GM12878 (cell line): Measurements from ENCODE around the gene IQCF6. TPM values are rescaled to one million over a fixed set of nuclear protein-coding genes. Genes with fewer than 3 reads are reported as not detected.

Source experiments
- ATAC-seq: fragments of 200-7000 bp; cut with Tn5 transposase; 3 replicates; pipeline ENCODE4 v1.9.1; 2020; ENCODE audit warnings: mild to moderate bottlenecking, moderate library complexity
- BruUV-seq: library from RNA; stranded (reverse); fragments of 400-500 nt; replicated peaks from 2 replicates; lab custom pipeline; 2021; lab: Mats Ljungman, UMichigan
- CTCF ChIA-PET: fragments of 300-600 bp; sonication (Branson Sonifier 250); formaldehyde crosslinking; extraction: SDS; loops from one replicate; lab custom pipeline; 2021; ENCODE audit warnings: inconsistent platforms; lab: Yijun Ruan, JAX
- POLR2A ChIA-PET: fragments of 350-600 bp; formaldehyde crosslinking; extraction: SDS; loops from one replicate; lab custom pipeline; 2021; ENCODE audit warnings: inconsistent platforms; lab: Charles Lee
- RAD21 ChIA-PET: fragments of 300-600 bp; sonication (Branson Sonifier 250); formaldehyde crosslinking; loops from one replicate; lab custom pipeline; 2023; ENCODE audit warnings: antibody characterized with exemption; ENCODE audit not compliant: unreplicated experiment; lab: Charles Lee
- SMC1A ChIA-PET: fragments of 300-600 bp; sonication (Branson Sonifier 250); formaldehyde crosslinking; loops from one replicate; lab custom pipeline; 2023; ENCODE audit not compliant: unreplicated experiment, uncharacterized antibody; lab: Charles Lee
- DNase-seq: peaks from one replicate; pipeline ENCODE4 v3.0.0-alpha.2; 2011; ENCODE audit warnings: low read depth, low spot score
- FAIRE-seq: peaks from 3 replicates; lab custom pipeline; 2011; peaks lifted over from hg19 to GRCh38; lab: Jason Lieb, UNC
- H2AFZ ChIP-seq: 2 replicates; pipeline ENCODE4 v1.6.0; 2011; ENCODE audit warnings: low read depth, low read length, control low read depth; ENCODE audit not compliant: control insufficient read depth
- H3K27ac ChIP-seq: 2 replicates; pipeline ENCODE4 v1.5.1; 2011; ENCODE audit warnings: control low read depth; ENCODE audit not compliant: control insufficient read depth, insufficient read depth
- H3K27me3 ChIP-seq, 2 experiments: replicated peaks in 1 of 2; 2 replicates each; pipeline versions ENCODE4 v1.6.0 to v1.6.1; 2011; ENCODE audit warnings: low read length in 1 of 2; ENCODE audit not compliant: control insufficient read depth in 2 of 2, insufficient read depth in 2 of 2
- H3K36me3 ChIP-seq, 2 experiments: 2 replicates each; pipeline ENCODE4 v1.5.1; 2011; ENCODE audit warnings: low read length in 1 of 2; ENCODE audit not compliant: control insufficient read depth in 2 of 2, insufficient read depth in 2 of 2
- H3K4me1 ChIP-seq: 2 replicates; pipeline ENCODE4 v1.6.1; 2011; ENCODE audit warnings: mild to moderate bottlenecking, low read length, moderate library complexity, mixed read lengths; ENCODE audit not compliant: control insufficient read depth, insufficient read depth
- H3K4me2 ChIP-seq: 2 replicates; pipeline ENCODE4 v1.6.0; 2011; ENCODE audit warnings: control low read depth; ENCODE audit not compliant: control insufficient read depth, insufficient read depth
- H3K4me3 ChIP-seq: fragments of 200-600 bp; sonication (generic); 2 replicates; pipeline ENCODE4 v1.5.1; 2016
- H3K79me2 ChIP-seq: 2 replicates; pipeline ENCODE4 v1.6.0; 2011; ENCODE audit warnings: low read length; ENCODE audit not compliant: control insufficient read depth, insufficient read depth
- H3K9ac ChIP-seq: 2 replicates; pipeline ENCODE4 v1.8.0; 2011; ENCODE audit warnings: low read length, control low read depth, mixed read lengths; ENCODE audit not compliant: control insufficient read depth, insufficient read depth
- H3K9me3 ChIP-seq: replicated peaks from 3 replicates; pipeline ENCODE4 v1.5.1; 2011; ENCODE audit warnings: mild to moderate bottlenecking, low read length; ENCODE audit not compliant: control insufficient read depth, insufficient read depth
- H4K20me1 ChIP-seq: 2 replicates; pipeline ENCODE4 v1.6.0; 2011; ENCODE audit not compliant: control insufficient read depth, insufficient read depth
- CEBPZ ChIP-seq: fragments of 150-350 bp; IDR thresholded peaks from 2 replicates; pipeline ENCODE4 v1.6.1; 2016; ENCODE audit warnings: low read depth, low read length
- ESRRA ChIP-seq: IDR thresholded peaks from 2 replicates; pipeline ENCODE4 v1.6.1; 2012; ENCODE audit warnings: mild to moderate bottlenecking, low read length, improper control_type of control experiment
- MTA2 ChIP-seq: fragments of 450-650 bp; IDR thresholded peaks from 2 replicates; pipeline ENCODE4 v1.6.1; 2016; ENCODE audit warnings: low read depth, mild to moderate bottlenecking, moderate library complexity
- WGBS: methylation state at CpG from one replicate; pipeline ENCODE4 v1.1.6; 2016; ENCODE audit warnings: low lambda C conversion rate; ENCODE audit not compliant: insufficient replicate concordance, insufficient coverage; ENCODE audit errors: missing lambda C conversion rate; 5-methylcytosine and 5-hydroxymethylcytosine counted together
- in situ Hi-C: fragments of 300-500 bp; cut with MboI; formaldehyde crosslinking; loops from 9 replicates; pipeline ENCODE4 v1.14.3; 2018; ENCODE audit warnings: mixed read lengths
- intact Hi-C: fragments of 100-400 bp; cut with micrococcal nuclease; formaldehyde crosslinking; loops from one replicate; pipeline ENCODE4 v1.14.2; 2022; ENCODE audit not compliant: unreplicated experiment
- polyA plus RNA-seq, 11 experiments: library from polyadenylated mRNA; depleted of rRNA in 4 of 11; unstranded in 6 of 11; stranded (reverse) in 5 of 11; fragments of >200 nt; fragmentation: Nextera tagmentation in 4 of 11; fragmentation: Illumina TruSeq in 1 of 11; extraction: Ambion mirVana in 4 of 11; extraction: Trizol in 1 of 11; gene quantifications; 1 replicate in 1 of 11; 2 replicates in 10 of 11; pipeline versions ENCODE4 v1.2.1 to v1.2.3, GENCODE V29; 2011 to 2016; ENCODE audit warnings: inconsistent platforms in 2 of 11, missing spikeins in 2 of 11, low read depth in 1 of 11
- total RNA-seq, 4 experiments: library from RNA; depleted of rRNA in 3 of 4; stranded (reverse); fragments of >200 nt in 3 of 4; fragmentation: Illumina TruSeq in 1 of 4; extraction: Trizol in 1 of 4; gene quantifications; 2 replicates each; pipeline versions ENCODE4 v1.2.1 to v1.2.3, GENCODE V29; 2013 to 2021

Gene IQCF6
- total and polyA plus RNA-seq, 10 of the 15 experiments (the other 5 are each of a cell fraction or from before 2014, with no cell fraction given): not detected

- H3K36me3 ChIP-seq: no peaks in the 10 kb centered on the region
- no TSS peak for BruUV-seq
- RAD21 ChIA-PET: no interaction called here
- H3K4me2 ChIP-seq: no peak overlapping the region
- TF ChIP-seq ESRRA: no peak
- no peak for TF ChIP-seq MTA2
- TF ChIP-seq CEBPZ: no peak
- DNase-seq: no peak
- no peaks in the 10 kb centered on the region for H4K20me1 ChIP-seq
- no peak for FAIRE-seq
- in situ Hi-C loops: no loop called here
- no peaks in the 10 kb centered on the region for H3K27me3 ChIP-seq
- CTCF ChIA-PET: interaction anchor here (1.6 kb wide), 1 partner anchor 9 kb away, joined by 10 read pairs; no protein-coding TSS in a partner anchor
- no peaks in the 10 kb centered on the region for H3K4me1 ChIP-seq
- no peak overlapping the region for H3K4me3 ChIP-seq
- no peak overlapping the region for H3K27ac ChIP-seq
- no peaks in the 10 kb centered on the region; the same call in 2 of the 3 replicates for H3K9me3 ChIP-seq
- H3K79me2 ChIP-seq: no peaks in the 10 kb centered on the region
- intact Hi-C loops: no loop called here
- H3K9ac ChIP-seq: no peak overlapping the region
- POLR2A ChIA-PET: no interaction called here
- SMC1A ChIA-PET: no interaction called here
- WGBS: 0% methylated on average over 1 of the region's 1 CpG
- ATAC-seq: no peak
- H2AFZ ChIP-seq: no peak overlapping the region
Measured at GRCh38 chr3:51828297-51828696, 49.3 kb upstream of the IQCF6 start.
